ENCODE results near the gene ZFTA.

DNA sequence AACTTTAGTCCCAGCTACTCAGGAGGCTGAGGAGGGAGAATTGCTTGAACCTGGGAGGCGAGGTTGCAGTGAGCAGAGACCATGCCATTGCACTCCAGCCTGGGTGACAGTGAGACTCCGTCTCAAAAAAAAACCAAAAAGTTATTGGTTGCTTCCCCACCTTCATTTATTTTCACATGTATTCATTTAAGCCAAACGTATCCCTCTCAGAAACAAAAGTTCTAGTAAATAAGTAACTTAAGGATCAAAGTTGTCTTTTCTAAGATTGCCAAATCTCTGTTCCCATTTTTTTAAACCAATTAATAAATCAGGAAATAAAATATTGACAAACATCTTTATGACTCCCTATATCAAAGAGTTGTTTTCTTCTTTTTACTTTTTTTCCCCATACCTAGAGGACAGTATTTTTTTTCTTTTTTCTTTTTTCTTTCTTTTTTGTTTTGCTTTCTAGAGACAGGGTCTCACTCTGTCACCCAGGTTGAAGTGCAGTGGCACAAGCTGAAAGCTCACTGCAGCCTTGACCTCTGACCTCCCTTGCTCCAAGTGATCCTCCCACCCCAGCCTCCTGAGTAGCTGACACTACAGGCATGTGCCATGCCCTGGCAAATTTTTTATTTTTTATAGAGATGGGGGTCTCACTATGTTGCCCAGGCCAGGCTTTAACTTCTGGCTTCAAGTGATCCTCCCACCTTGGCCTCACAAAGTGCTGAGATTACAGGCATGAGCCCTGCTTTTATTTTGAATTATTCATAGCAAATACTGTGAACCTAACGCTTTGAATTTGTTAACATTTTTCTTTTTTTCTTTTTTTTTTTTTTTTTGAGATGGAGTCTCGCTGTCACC lies 11.4 kb downstream of the ZFTA start:
- TF ChIP-seq POLR2A (IDR thresholded peaks at IDR 0.05), result no peak
- TF ChIP-seq, protein P1, sequence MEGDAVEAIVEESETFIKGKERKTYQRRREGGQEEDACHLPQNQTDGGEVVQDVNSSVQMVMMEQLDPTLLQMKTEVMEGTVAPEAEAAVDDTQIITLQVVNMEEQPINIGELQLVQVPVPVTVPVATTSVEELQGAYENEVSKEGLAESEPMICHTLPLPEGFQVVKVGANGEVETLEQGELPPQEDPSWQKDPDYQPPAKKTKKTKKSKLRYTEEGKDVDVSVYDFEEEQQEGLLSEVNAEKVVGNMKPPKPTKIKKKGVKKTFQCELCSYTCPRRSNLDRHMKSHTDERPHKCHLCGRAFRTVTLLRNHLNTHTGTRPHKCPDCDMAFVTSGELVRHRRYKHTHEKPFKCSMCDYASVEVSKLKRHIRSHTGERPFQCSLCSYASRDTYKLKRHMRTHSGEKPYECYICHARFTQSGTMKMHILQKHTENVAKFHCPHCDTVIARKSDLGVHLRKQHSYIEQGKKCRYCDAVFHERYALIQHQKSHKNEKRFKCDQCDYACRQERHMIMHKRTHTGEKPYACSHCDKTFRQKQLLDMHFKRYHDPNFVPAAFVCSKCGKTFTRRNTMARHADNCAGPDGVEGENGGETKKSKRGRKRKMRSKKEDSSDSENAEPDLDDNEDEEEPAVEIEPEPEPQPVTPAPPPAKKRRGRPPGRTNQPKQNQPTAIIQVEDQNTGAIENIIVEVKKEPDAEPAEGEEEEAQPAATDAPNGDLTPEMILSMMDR (IDR thresholded peaks at IDR 0.05), result no peak
- TF ChIP-seq EP300 (IDR thresholded peaks at IDR 0.05), result no peak
